Measurements from ENCODE around the gene AMDHD2.
"Not testable (repeated sequence)": the region's sequence is repeated elsewhere in the genome, so short reads cannot be mapped to it uniquely, and the experiment has no call there.

- peak in 1 of 5 experiments; percentile 13 for TF ChIP-seq CTCF (IDR thresholded peaks at IDR 0.05)
- not testable (repeated sequence) for TF ChIP-seq POLR2AphosphoS5 (IDR thresholded peaks at IDR 0.05); POLR2A (IDR thresholded peaks at IDR 0.05); EP300 (IDR thresholded peaks at IDR 0.05; ENCODE audit: low read depth)
Observed at GRCh38 chr16:2551420-2551889, 31.3 kb downstream of the AMDHD2 start.
